Activated naive CD4-positive, alpha-beta T cell treated with anti-CD3 and anti-CD28 coated beads, Interleukin-2, amount 50 U/mL, for 24 hours (primary cell): ENCODE data around the gene CSMD2.
"Not testable (repeated sequence)": the region's sequence is repeated elsewhere in the genome, so short reads cannot be mapped to it uniquely, and the experiment has no call there.

ENCODE experiments used
- H3K27ac Mint-ChIP-seq: one replicate; pipeline ENCODE4 v1.8.0; 2021; ENCODE audit warnings: mild to moderate bottlenecking, mixed read lengths
- H3K27me3 Mint-ChIP-seq: one replicate; pipeline ENCODE4 v1.8.0; 2021; ENCODE audit warnings: mixed read lengths
- H3K36me3 Mint-ChIP-seq: one replicate; pipeline ENCODE4 v1.8.0; 2021; ENCODE audit warnings: mixed read lengths
- H3K4me1 Mint-ChIP-seq: one replicate; pipeline ENCODE4 v1.8.0; 2021; ENCODE audit warnings: mixed read lengths
- H3K4me3 Mint-ChIP-seq: one replicate; pipeline ENCODE4 v1.8.0; 2021; ENCODE audit warnings: mild to moderate bottlenecking, mixed read lengths
- H3K9me3 Mint-ChIP-seq: one replicate; pipeline ENCODE4 v1.8.0; 2021; ENCODE audit warnings: mixed read lengths

CSMD2 gene

DNA sequence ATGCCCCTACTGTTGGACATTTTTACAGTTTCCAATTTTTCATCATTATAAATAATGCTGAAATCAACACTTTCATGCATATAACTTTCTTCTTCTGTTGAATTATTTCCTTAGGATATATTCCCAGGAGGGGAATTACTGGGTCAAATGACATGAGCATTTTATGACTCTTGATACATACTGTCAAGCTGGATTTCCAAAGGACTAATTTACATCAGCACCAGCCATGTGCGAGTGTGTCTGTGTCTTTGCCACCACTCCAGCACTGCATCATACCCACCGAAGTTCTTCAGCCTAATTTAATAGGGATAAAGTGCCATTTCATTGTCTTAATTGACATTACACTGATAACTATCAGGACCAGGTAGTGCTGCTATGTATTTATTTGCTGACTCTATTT, 146.7 kb downstream of the CSMD2 start:
- Mint-ChIP-seq H3K27me3 (peaks cover 22% of the 10 kb centered on the region), H3K27ac (no peak overlapping the region), H3K4me1 (no peaks in the 10 kb centered on the region), H3K4me3 (no peak overlapping the region), H3K9me3 (no peaks in the 10 kb centered on the region), H3K36me3 (no peaks in the 10 kb centered on the region)

GRCh38 chr1:34016281-34016680, 148.7 kb downstream of the CSMD2 start:
- H3K36me3 Mint-ChIP-seq, H3K4me3 Mint-ChIP-seq, H3K4me1 Mint-ChIP-seq, H3K9me3 Mint-ChIP-seq, H3K27ac Mint-ChIP-seq: not testable (repeated sequence)
- H3K27me3 Mint-ChIP-seq: peaks cover 15% of the 10 kb centered on the region

- no peak overlapping the region for H3K4me3 Mint-ChIP-seq
- no peaks in the 10 kb centered on the region for H3K4me1 Mint-ChIP-seq
- H3K36me3 Mint-ChIP-seq: no peaks in the 10 kb centered on the region
- H3K27me3 Mint-ChIP-seq: peaks cover 10% of the 10 kb centered on the region
- no peak overlapping the region for H3K27ac Mint-ChIP-seq
- no peaks in the 10 kb centered on the region for H3K9me3 Mint-ChIP-seq
Measured at GRCh38 chr1:34013958-34014737, 150.9 kb downstream of the CSMD2 start.

DNA sequence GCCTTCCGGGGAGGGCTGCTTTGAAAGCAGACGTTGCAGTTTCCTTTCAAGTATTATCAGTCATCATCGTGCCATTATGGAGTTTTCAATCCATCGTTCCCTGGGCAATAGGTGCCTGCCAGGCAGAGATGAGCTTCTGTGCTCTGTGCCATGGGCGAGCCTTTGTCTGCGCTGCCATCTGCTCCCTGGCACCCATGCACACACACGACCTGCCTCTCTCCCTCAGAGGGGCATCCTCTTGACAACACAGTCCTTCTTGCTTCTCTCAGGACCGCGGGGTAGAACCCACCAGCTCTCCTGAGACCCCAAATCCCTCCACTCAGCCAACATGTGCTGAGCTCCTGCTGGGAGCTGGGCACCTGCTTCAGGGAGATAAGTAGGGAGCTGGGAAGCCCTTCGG, 151.9 kb downstream of the CSMD2 start:
- H3K9me3 Mint-ChIP-seq: no peaks in the 10 kb centered on the region
- no peaks in the 10 kb centered on the region for H3K4me1 Mint-ChIP-seq
- H3K36me3 Mint-ChIP-seq: no peaks in the 10 kb centered on the region
- no peak overlapping the region for H3K4me3 Mint-ChIP-seq
- H3K27me3 Mint-ChIP-seq: peaks cover 10% of the 10 kb centered on the region
- no peak overlapping the region for H3K27ac Mint-ChIP-seq

GRCh38 chr1:34009340-34009985, 155.6 kb downstream of the CSMD2 start:
- H3K36me3 Mint-ChIP-seq: no peaks in the 10 kb centered on the region
- H3K27me3 Mint-ChIP-seq: peaks cover 5% of the 10 kb centered on the region
- H3K9me3 Mint-ChIP-seq: no peaks in the 10 kb centered on the region
- H3K4me3 Mint-ChIP-seq: no peak overlapping the region
- H3K4me1 Mint-ChIP-seq: no peaks in the 10 kb centered on the region
- no peak overlapping the region for H3K27ac Mint-ChIP-seq

DNA sequence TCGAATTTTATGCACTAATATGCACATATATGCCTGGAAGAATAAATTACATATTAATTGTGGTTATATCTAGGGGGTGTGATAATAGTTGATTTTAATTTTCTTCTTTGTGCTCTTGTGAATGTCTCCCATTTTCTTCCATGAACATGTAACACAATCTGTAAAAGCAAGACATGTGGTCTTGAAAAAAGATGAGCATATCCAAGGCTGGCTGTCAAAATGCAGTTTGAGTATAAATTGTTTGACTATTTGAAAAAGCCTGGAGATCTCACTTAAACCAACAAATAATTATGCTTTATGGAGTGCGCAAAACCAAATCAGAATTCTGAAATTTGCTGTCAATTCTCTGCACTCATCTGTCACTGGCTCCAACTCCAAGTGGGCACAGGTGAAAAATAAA, 157.3 kb downstream of the CSMD2 start:
- no peak overlapping the region for H3K4me3 Mint-ChIP-seq
- no peaks in the 10 kb centered on the region for H3K4me1 Mint-ChIP-seq
- H3K36me3 Mint-ChIP-seq: no peaks in the 10 kb centered on the region
- no peak overlapping the region for H3K27ac Mint-ChIP-seq
- no peaks in the 10 kb centered on the region for H3K9me3 Mint-ChIP-seq
- peaks cover 1% of the 10 kb centered on the region for H3K27me3 Mint-ChIP-seq

DNA sequence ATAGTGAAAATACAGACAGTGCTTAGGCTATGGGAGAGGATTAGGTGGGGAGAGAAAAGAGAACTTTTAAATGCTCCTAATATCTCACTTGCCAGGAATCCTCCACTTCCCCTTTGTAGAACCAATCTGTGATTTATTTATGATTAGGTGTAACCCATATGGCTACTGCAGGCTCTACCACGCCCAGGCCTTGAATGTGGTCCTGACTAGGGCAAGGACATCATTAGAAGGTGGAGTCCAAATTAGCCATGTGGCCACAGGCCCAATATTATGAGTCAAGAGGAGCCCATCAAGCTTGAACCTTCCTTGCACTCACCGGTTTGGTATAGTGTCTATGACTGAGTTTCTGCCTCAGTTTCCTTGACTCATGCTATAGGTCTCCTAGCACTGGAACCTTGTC, 159.7 kb downstream of the CSMD2 start:
- Mint-ChIP-seq H3K27me3 (peaks cover 1% of the 10 kb centered on the region), H3K4me3 (no peak overlapping the region), H3K9me3 (no peaks in the 10 kb centered on the region), H3K27ac (no peak overlapping the region), H3K4me1 (no peaks in the 10 kb centered on the region), H3K36me3 (no peaks in the 10 kb centered on the region)

DNA sequence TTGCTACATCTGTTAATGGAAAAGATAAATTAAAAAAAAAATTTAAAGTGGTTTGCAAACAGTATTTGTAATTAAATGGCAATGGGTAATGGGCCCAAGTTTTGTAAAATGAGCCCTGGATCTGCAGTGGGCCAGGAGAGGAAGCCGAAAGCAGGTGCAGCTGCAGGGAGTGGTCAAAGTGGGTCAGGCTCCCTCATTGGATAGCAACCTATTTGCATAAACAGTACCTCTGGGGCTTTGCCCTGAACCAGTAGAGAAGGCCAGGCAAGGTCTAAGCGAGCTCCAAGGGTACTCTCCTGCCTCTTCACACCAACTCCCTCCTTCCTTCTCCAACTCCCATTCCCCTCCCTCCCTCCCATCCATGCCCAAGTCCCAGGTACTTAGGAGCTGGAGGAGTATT, 162.2 kb downstream of the CSMD2 start:
- Mint-ChIP-seq H3K4me1 (no peaks in the 10 kb centered on the region), H3K27ac (no peak overlapping the region), H3K36me3 (no peaks in the 10 kb centered on the region), H3K4me3 (no peak overlapping the region), H3K27me3 (peaks cover 4% of the 10 kb centered on the region), H3K9me3 (no peaks in the 10 kb centered on the region)

DNA sequence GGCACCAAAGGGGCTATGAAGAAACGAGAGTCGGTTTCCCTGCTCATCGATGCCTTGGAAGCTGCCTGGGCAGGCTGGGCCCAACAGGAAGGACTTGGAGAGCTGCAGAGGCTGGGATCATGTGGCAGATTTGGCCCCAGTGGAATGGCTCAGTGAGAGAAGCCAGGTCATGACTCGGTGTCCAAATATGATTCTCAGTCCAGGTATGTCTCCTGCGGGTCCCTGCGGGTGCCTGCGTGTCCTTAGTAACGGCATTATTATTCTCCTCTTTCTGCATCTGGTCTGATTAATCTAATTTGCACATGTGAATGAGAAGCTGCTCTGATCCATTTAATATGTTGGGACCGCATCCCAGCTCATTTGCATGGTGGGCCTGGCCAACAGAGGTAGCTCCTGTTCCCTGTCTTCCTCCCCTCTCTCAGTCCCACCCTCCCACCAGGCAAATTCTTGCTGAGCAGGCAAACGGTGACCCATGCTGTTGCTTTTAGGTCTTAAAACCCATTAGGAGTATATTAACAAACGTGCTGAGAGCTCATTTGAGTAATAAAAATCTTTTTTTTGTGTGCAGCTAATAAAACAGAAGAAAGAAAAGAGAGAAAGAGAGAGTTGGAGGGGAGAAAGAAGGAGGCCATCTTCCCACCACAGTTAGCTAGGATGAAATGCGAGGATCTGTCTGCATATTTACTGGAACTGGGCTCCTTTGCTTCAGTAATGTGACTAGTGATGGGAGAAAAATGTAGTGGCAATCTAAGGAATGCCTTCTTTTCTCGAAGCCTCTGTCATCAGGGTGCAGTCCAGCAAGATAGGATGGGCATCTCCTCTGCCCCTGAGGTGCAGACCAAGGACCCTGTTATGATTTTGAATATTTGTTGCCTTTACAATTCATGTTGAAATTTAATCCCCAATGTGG, 167.6 kb downstream of the CSMD2 start:
- Mint-ChIP-seq H3K9me3 (no peaks in the 10 kb centered on the region), H3K4me3 (no peak overlapping the region), H3K27me3 (peaks cover 8% of the 10 kb centered on the region), H3K4me1 (no peaks in the 10 kb centered on the region), H3K36me3 (no peaks in the 10 kb centered on the region), H3K27ac (no peak overlapping the region)

DNA sequence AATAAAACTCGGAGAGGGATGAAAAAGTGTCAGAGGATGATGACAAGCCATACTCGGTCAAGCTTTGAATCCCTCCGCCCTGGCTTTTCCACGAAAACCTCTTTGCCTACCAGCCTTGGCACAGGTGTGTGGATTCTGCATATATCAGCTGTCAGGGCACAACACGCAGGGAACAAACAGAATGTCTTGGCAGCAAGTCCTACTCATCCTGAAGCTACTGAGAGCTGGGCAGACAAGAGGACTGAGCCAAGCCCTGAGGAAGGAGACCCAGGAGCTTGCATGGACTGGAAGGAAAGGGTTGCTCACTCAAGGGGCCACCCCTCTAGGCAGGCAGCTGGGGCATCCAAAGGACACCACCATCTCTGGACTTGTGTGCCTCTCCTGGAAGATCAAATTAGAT, 168.7 kb downstream of the CSMD2 start:
- no peak overlapping the region for H3K4me3 Mint-ChIP-seq
- no peak overlapping the region for H3K27ac Mint-ChIP-seq
- no peaks in the 10 kb centered on the region for H3K4me1 Mint-ChIP-seq

GRCh38 chr1:33993301-33993700, 171.7 kb downstream of the CSMD2 start:
- H3K4me1 Mint-ChIP-seq: no peaks in the 10 kb centered on the region
- H3K4me3 Mint-ChIP-seq: no peak overlapping the region
- H3K36me3 Mint-ChIP-seq: no peaks in the 10 kb centered on the region
- H3K27me3 Mint-ChIP-seq: peaks cover 10% of the 10 kb centered on the region
- no peaks in the 10 kb centered on the region for H3K9me3 Mint-ChIP-seq
- no peak overlapping the region for H3K27ac Mint-ChIP-seq

More for the DNA sequence above, 168.7 kb downstream of the CSMD2 start:
- Mint-ChIP-seq H3K27me3 (peaks cover 8% of the 10 kb centered on the region), H3K36me3 (no peaks in the 10 kb centered on the region), H3K9me3 (no peaks in the 10 kb centered on the region)

GRCh38 chr1:33990281-33990680, 174.7 kb downstream of the CSMD2 start:
- no peak overlapping the region for H3K4me3 Mint-ChIP-seq
- H3K27ac Mint-ChIP-seq: no peak overlapping the region
- H3K9me3 Mint-ChIP-seq: no peaks in the 10 kb centered on the region

DNA sequence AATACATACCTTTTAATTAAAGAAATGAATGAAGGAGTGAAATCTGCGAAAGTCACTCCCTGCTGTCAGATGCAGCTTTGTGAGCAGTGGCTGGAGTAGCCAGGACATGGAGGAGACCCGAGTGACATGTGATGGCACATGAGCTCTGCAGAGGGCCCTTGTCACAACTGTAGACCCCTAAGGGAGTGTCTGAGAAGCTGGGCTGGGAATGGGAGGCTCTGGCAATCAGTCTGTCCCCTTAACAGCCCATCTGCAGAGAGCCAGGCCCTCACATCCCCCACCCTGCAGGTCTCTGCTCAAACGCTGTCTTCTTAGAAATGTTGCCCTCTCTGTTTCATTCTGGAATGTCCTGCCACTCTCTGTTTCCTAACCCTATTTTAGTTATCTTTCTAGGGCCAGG, 176.9 kb downstream of the CSMD2 start:
- no peak overlapping the region for H3K4me3 Mint-ChIP-seq
- no peaks in the 10 kb centered on the region for H3K36me3 Mint-ChIP-seq
- peaks cover 5% of the 10 kb centered on the region for H3K27me3 Mint-ChIP-seq
- H3K27ac Mint-ChIP-seq: no peak overlapping the region
- no peaks in the 10 kb centered on the region for H3K4me1 Mint-ChIP-seq
- no peaks in the 10 kb centered on the region for H3K9me3 Mint-ChIP-seq

More at GRCh38 chr1:33990281-33990680, 174.7 kb downstream of the CSMD2 start:
- no peaks in the 10 kb centered on the region for H3K4me1 Mint-ChIP-seq
- no peaks in the 10 kb centered on the region for H3K36me3 Mint-ChIP-seq
- peaks cover 8% of the 10 kb centered on the region for H3K27me3 Mint-ChIP-seq

GRCh38 chr1:33986390-33987095, 178.5 kb downstream of the CSMD2 start:
- Mint-ChIP-seq H3K27me3 (peaks cover 5% of the 10 kb centered on the region), H3K4me3 (no peak overlapping the region), H3K9me3 (no peaks in the 10 kb centered on the region), H3K4me1 (no peaks in the 10 kb centered on the region), H3K27ac (no peak overlapping the region), H3K36me3 (no peaks in the 10 kb centered on the region)

GRCh38 chr1:33985656-33986055, 179.4 kb downstream of the CSMD2 start:
- Mint-ChIP-seq H3K9me3 (no peaks in the 10 kb centered on the region), H3K27ac (no peak overlapping the region), H3K4me1 (no peaks in the 10 kb centered on the region), H3K27me3 (peaks cover 7% of the 10 kb centered on the region), H3K4me3 (no peak overlapping the region), H3K36me3 (no peaks in the 10 kb centered on the region)
